CD14-positive monocyte (primary cell): ENCODE measurements around the gene NKG7. TPM values are rescaled to one million over a fixed set of nuclear protein-coding genes. Genes with fewer than 3 reads are reported as not detected.

Source experiments
- DNase-seq, 3 donors: peaks; one replicate each; pipeline ENCODE4 v3.0.0-alpha.2; 2011 to 2022
- H2AFZ ChIP-seq: 2 replicates; pipeline ENCODE4 v1.6.0; 2012; ENCODE audit warnings: mild to moderate bottlenecking, low read depth, low read length, inconsistent platforms; ENCODE audit not compliant: insufficient read depth, poor library complexity, severe bottlenecking
- H3K27ac ChIP-seq, 2 donors: 1 replicate in 1 of 2; 2 replicates in 1 of 2; pipeline ENCODE4 v1.5.1; 2012 to 2013; ENCODE audit warnings: low read length in 2 of 2, control low read depth in 1 of 2, inconsistent platforms in 1 of 2, low read depth in 1 of 2, mild to moderate bottlenecking in 1 of 2
- H3K27me3 ChIP-seq, 2 donors: one replicate each; pipeline versions ENCODE4 v1.6.0 to v1.6.1; 2011 to 2013; ENCODE audit warnings: low read length in 2 of 2; ENCODE audit not compliant: control insufficient read depth in 2 of 2, insufficient read depth in 2 of 2
- H3K36me3 ChIP-seq, 2 donors: replicated peaks in 1 of 2; 1 replicate in 1 of 2; 2 replicates in 1 of 2; pipeline versions ENCODE4 v1.5.1 to v1.6.1; 2012 to 2013; ENCODE audit warnings: low read length in 2 of 2, control low read depth in 1 of 2, inconsistent platforms in 1 of 2, mild to moderate bottlenecking in 1 of 2; ENCODE audit not compliant: insufficient read depth in 2 of 2, control insufficient read depth in 1 of 2
- H3K4me1 ChIP-seq, 2 donors: 1 replicate in 1 of 2; 2 replicates in 1 of 2; pipeline versions ENCODE4 v1.5.1 to v1.6.1; 2012 to 2013; ENCODE audit warnings: low read length in 2 of 2, control low read depth in 1 of 2, inconsistent platforms in 1 of 2, mild to moderate bottlenecking in 1 of 2, moderate library complexity in 1 of 2; ENCODE audit not compliant: insufficient read depth in 2 of 2, control insufficient read depth in 1 of 2
- H3K4me2 ChIP-seq: replicated peaks from 2 replicates; pipeline ENCODE3; 2012; ENCODE audit warnings: low read length, moderate library complexity, mild to moderate bottlenecking; ENCODE audit not compliant: poor library complexity, severe bottlenecking; ENCODE audit errors: extremely low read depth
- H3K4me3 ChIP-seq, 3 experiments: fragments of 200-600 bp in 1 of 3; sonication (generic) in 1 of 3; replicated peaks in 1 of 3; 1 replicate in 2 of 3; 2 replicates in 1 of 3; pipeline ENCODE4 v1.5.1; 2011 to 2013; ENCODE audit warnings: low read length in 3 of 3, mild to moderate bottlenecking in 3 of 3, control low read depth in 2 of 3, low read depth in 2 of 3, inconsistent platforms in 1 of 3, moderate library complexity in 1 of 3
- H3K79me2 ChIP-seq: 2 replicates; pipeline ENCODE4 v1.6.0; 2012; ENCODE audit warnings: mild to moderate bottlenecking, control low read depth, inconsistent platforms, low read length, moderate library complexity; ENCODE audit not compliant: insufficient read depth
- H3K9ac ChIP-seq: 2 replicates; pipeline ENCODE4 v1.6.0; 2017; ENCODE audit warnings: low read length, mild to moderate bottlenecking; ENCODE audit not compliant: insufficient read depth, poor library complexity, severe bottlenecking
- H3K9me3 ChIP-seq, 2 donors: replicated peaks in 1 of 2; 1 replicate in 1 of 2; 2 replicates in 1 of 2; pipeline versions ENCODE4 v1.5.1 to v1.6.1; 2012 to 2013; ENCODE audit warnings: low read length in 2 of 2, control low read depth in 1 of 2; ENCODE audit not compliant: control insufficient read depth in 1 of 2, insufficient read depth in 1 of 2
- H4K20me1 ChIP-seq: 2 replicates; pipeline ENCODE4 v1.6.0; 2012; ENCODE audit warnings: mild to moderate bottlenecking, low read length, control low read depth, moderate library complexity; ENCODE audit not compliant: insufficient read depth
- H3K27ac Mint-ChIP-seq, 7 donors: one replicate each; pipeline ENCODE4 v1.8.0; 2020; ENCODE audit warnings: mild to moderate bottlenecking in 7 of 7, mixed read lengths in 7 of 7, moderate library complexity in 6 of 7, inconsistent platforms in 2 of 7
- H3K27me3 Mint-ChIP-seq, 3 donors: one replicate each; pipeline ENCODE4 v1.8.0; 2021 to 2022; ENCODE audit warnings: low read depth in 3 of 3, mild to moderate bottlenecking in 3 of 3, mixed read lengths in 3 of 3, moderate library complexity in 3 of 3, inconsistent platforms in 1 of 3
- H3K36me3 Mint-ChIP-seq, 2 donors: one replicate each; pipeline ENCODE4 v1.8.0; 2020; ENCODE audit warnings: mixed read lengths in 2 of 2, inconsistent platforms in 1 of 2, mild to moderate bottlenecking in 1 of 2
- H3K4me1 Mint-ChIP-seq: one replicate; pipeline ENCODE4 v1.8.0; 2020; ENCODE audit warnings: mild to moderate bottlenecking, mixed read lengths
- H3K4me3 Mint-ChIP-seq, 2 donors: one replicate each; pipeline ENCODE4 v1.8.0; 2020; ENCODE audit warnings: mild to moderate bottlenecking in 2 of 2, mixed read lengths in 2 of 2, moderate library complexity in 1 of 2
- H3K9me3 Mint-ChIP-seq, 7 donors: one replicate each; pipeline ENCODE4 v1.8.0; 2020 to 2022; ENCODE audit warnings: mixed read lengths in 7 of 7, mild to moderate bottlenecking in 6 of 7, moderate library complexity in 6 of 7, inconsistent platforms in 2 of 7
- CTCF ChIP-seq: fragments of 200-600 bp; IDR thresholded peaks from one replicate; pipeline ENCODE4 v1.8.0; 2022; ENCODE audit warnings: antibody characterized with exemption, mild to moderate bottlenecking
- WGBS: methylation state at CpG from one replicate; pipeline ENCODE4 v1.1.5; 2013; ENCODE audit warnings: missing lambda C conversion rate; ENCODE audit not compliant: insufficient coverage; 5-methylcytosine and 5-hydroxymethylcytosine counted together
- intact Hi-C, 2 donors: fragments of 100-400 bp; cut with micrococcal nuclease; formaldehyde crosslinking; loops; one replicate each; pipeline versions ENCODE4 v1.15.0 to v1.15.1; 2023
- polyA plus RNA-seq, 3 donors: library from polyadenylated mRNA; depleted of rRNA in 1 of 3; unstranded in 2 of 3; stranded (reverse) in 1 of 3; fragments of 300-500 nt in 2 of 3; fragments of >200 nt in 1 of 3; fragmentation: Illumina TruSeq in 2 of 3; gene quantifications; 1 replicate in 2 of 3; 2 replicates in 1 of 3; pipeline ENCODE4 v1.2.3, GENCODE V29; 2012 to 2021

NKG7 gene
- polyA plus RNA-seq, 3 donors: 11.1 to 19.9 (median 16.4) TPM

- H3K36me3 Mint-ChIP-seq: peaks cover 3 to 5% of the 10 kb centered on the region in 2 donors
- peak within 1 kb of the TSS; percentile 96 to 99 for H3K4me3 Mint-ChIP-seq
- H3K9me3 Mint-ChIP-seq: no peaks in the 10 kb centered on the region
- DNase-seq: peak in 2 of 3 donors; percentile 22 to 36
- TF ChIP-seq CTCF: no peak
- H4K20me1 ChIP-seq: no peaks in the 10 kb centered on the region
- intact Hi-C loops: loop anchor here in 1 of 2 donors (5.0 kb wide), 1 partner anchor 41 kb away; no protein-coding TSS in a partner anchor
- no peaks in the 10 kb centered on the region for H3K9me3 ChIP-seq
- peaks cover 0 to 6% (median 0%) of the 10 kb centered on the region in 3 donors for H3K27me3 Mint-ChIP-seq
- H3K4me1 ChIP-seq: peaks cover 59 to 87% of the 10 kb centered on the region in 2 donors
- H3K4me1 Mint-ChIP-seq: peaks cover 74% of the 10 kb centered on the region
- WGBS: 7% methylated on average over 15 of the region's 23 CpGs
- H3K27ac Mint-ChIP-seq: peak within 1 kb of the TSS; percentile 93 to 99 (median 97)
- peak within 1 kb of the TSS; percentile 80 for H3K9ac ChIP-seq
- H3K4me3 ChIP-seq: peak within 1 kb of the TSS; percentile 89 to 93 (median 91)
- H3K4me2 ChIP-seq: peak within 1 kb of the TSS; percentile 100
- peak within 1 kb of the TSS; percentile 90 for H2AFZ ChIP-seq
- peak within 1 kb of the TSS; percentile 92 to 93 for H3K27ac ChIP-seq
- no peaks in the 10 kb centered on the region for H3K27me3 ChIP-seq
- peaks cover 67% of the 10 kb centered on the region for H3K79me2 ChIP-seq
- no peaks in the 10 kb centered on the region for H3K36me3 ChIP-seq
Measured at GRCh38 chr19:51368366-51369282, 3.8 kb downstream of the NKG7 start, which contains the start of gene CLDND2. CLDND2 (minus strand) TSS chr19:51369003; CDS start chr19:51368577, 426 bp downstream.

DNA sequence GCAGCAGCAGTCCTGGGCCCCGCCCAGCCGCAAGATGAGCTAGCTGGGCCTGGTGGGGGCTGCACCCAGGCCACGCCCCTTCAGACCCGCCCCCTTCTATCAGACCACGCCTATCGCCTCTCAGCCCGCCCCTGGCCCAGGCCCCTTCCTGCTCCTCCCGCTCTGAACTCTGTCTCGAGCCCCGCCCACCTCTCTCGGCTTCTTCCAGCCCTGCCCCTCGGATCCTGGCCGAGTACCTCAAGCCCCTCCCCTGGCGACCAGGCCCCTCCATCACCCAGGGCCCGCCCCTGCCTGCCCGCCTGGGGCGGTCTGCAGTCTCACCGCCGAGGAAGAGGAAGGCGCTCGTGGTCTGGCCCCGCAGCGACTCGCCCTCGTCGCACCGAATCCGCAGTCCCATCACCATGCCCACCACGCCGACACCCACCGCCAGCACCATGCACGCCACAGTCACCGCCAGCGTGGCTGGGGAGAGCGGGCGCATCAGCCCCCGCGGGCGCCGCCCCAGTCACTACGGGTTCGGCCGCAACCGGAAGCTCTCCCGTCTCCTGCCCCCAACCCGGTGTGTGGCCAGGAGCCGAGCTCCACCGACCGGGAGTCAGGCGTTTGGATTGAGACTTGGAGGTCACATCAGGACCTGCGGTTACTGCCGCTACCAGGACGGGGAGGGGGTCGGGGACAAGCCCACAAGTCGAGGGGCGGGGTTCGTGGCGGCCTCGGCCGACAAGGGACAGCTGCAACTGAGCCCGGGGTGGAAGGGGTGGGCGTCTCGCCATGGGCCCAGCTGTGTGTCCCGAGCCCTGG, 4.7 kb downstream of the NKG7 start:
- Histone ChIP-seq H3K9ac (peak overlapping the region; percentile 80), H3K9me3 (no peaks in the 10 kb centered on the region), H2AFZ (peak overlapping the region; percentile 90), H3K4me2 (peak overlapping the region; percentile 100), H4K20me1 (no peaks in the 10 kb centered on the region), H3K79me2 (peaks cover 72% of the 10 kb centered on the region), H3K4me1 (peaks cover 51 to 83% of the 10 kb centered on the region in 2 donors), H3K4me3 (peak overlapping the region; percentile 89 to 93 (median 91)), H3K27ac (peak overlapping the region; percentile 92 to 93), H3K36me3 (no peaks in the 10 kb centered on the region), H3K27me3 (no peaks in the 10 kb centered on the region)
- no peaks in the 10 kb centered on the region for H3K9me3 Mint-ChIP-seq
- H3K4me1 Mint-ChIP-seq: peaks cover 71% of the 10 kb centered on the region
- peak overlapping the region; percentile 93 to 99 (median 97) for H3K27ac Mint-ChIP-seq
- intact Hi-C loops: loop anchor here (2.0 to 5.0 kb wide), 2 partner anchors 27 to 40 kb away; no protein-coding TSS in a partner anchor
- WGBS: under 1% methylated on average over 58 of the region's 64 CpGs
- TF ChIP-seq CTCF: no peak
- peak overlapping the region; percentile 96 to 99 for H3K4me3 Mint-ChIP-seq
- peak; percentile 94 to 98 (median 95) for DNase-seq
- H3K27me3 Mint-ChIP-seq: peaks cover 0 to 6% (median 0%) of the 10 kb centered on the region in 3 donors
- peaks cover 3 to 5% of the 10 kb centered on the region in 2 donors for H3K36me3 Mint-ChIP-seq
